ENCODE data around the gene PXMP2. TPM values are rescaled to one million over a fixed set of nuclear protein-coding genes. Genes with fewer than 3 reads are reported as not detected.

The PXMP2 gene
- polyA plus RNA-seq, 1 experiment, result 22.3 TPM

DNA sequence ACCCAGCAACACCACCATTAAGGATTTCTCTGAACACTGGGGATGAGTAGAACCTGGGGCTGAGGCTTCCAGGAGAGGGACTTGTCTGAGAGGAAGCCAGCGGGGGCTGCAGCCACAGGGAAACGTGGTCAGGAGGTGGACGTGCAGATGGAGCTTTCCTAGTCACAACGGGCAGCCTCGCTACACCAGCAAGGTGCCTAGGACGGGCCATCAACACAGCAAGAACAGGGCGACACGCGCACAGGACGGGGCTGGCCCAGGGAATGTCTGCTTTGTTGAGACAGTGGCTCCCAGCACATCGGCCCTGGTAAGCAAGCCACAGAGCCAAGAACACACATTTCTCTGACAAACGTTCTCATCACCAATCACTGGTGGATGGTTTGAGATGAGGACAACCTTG lies 49.0 kb downstream of the PXMP2 start:
- POLR2A ChIA-PET, result no interaction called here

DNA sequence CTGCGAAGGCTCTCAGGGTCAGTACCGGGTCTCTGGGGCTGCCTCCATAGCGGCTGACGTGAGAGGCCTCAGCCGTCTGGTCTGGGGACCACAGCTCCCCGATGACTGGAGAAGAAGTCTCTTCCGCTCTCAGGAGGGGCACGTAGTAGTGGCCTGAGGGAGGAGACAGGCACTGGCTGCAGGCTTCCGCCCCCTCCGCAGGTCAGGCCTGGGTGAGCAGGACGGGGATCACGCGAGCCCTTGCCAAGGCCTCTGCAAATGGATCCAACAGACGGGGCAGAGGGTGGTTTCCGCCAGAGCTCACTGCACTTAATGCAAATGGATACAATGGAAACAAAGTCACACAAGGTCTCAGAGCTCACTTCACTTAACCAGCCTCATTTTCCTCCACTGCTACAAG lies 49.5 kb downstream of the PXMP2 start:
- TF ChIP-seq, protein P1, sequence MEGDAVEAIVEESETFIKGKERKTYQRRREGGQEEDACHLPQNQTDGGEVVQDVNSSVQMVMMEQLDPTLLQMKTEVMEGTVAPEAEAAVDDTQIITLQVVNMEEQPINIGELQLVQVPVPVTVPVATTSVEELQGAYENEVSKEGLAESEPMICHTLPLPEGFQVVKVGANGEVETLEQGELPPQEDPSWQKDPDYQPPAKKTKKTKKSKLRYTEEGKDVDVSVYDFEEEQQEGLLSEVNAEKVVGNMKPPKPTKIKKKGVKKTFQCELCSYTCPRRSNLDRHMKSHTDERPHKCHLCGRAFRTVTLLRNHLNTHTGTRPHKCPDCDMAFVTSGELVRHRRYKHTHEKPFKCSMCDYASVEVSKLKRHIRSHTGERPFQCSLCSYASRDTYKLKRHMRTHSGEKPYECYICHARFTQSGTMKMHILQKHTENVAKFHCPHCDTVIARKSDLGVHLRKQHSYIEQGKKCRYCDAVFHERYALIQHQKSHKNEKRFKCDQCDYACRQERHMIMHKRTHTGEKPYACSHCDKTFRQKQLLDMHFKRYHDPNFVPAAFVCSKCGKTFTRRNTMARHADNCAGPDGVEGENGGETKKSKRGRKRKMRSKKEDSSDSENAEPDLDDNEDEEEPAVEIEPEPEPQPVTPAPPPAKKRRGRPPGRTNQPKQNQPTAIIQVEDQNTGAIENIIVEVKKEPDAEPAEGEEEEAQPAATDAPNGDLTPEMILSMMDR (IDR thresholded peaks at IDR 0.05; ENCODE audit: insufficient read depth, low read depth, low read length), result no peak
- no peak for DNase-seq (ENCODE audit: low read depth)
- CTCF ChIA-PET, result no interaction called here
- POLR2A ChIA-PET, result no interaction called here
- H3K36me3 ChIP-seq (ENCODE audit: control insufficient read depth, insufficient read depth, low read length), result peaks cover 47% of the 10 kb centered on the region
- no peaks in the 10 kb centered on the region for H3K27me3 ChIP-seq (ENCODE audit: control insufficient read depth, insufficient read depth, low read length)
- H3K4me3 ChIP-seq (ENCODE audit: low read depth, low read length), result no peak overlapping the region

More for the DNA sequence above, 49.0 kb downstream of the PXMP2 start:
- peaks cover 48% of the 10 kb centered on the region for H3K36me3 ChIP-seq (ENCODE audit: control insufficient read depth, insufficient read depth, low read length)
- TF ChIP-seq, protein P1 (IDR thresholded peaks at IDR 0.05; ENCODE audit: insufficient read depth, low read depth, low read length), result no peak
- CTCF ChIA-PET, result no interaction called here
- no peak for DNase-seq (ENCODE audit: low read depth)
- no peak overlapping the region for H3K4me3 ChIP-seq (ENCODE audit: low read depth, low read length)
- no peaks in the 10 kb centered on the region for H3K27me3 ChIP-seq (ENCODE audit: control insufficient read depth, insufficient read depth, low read length)

DNA sequence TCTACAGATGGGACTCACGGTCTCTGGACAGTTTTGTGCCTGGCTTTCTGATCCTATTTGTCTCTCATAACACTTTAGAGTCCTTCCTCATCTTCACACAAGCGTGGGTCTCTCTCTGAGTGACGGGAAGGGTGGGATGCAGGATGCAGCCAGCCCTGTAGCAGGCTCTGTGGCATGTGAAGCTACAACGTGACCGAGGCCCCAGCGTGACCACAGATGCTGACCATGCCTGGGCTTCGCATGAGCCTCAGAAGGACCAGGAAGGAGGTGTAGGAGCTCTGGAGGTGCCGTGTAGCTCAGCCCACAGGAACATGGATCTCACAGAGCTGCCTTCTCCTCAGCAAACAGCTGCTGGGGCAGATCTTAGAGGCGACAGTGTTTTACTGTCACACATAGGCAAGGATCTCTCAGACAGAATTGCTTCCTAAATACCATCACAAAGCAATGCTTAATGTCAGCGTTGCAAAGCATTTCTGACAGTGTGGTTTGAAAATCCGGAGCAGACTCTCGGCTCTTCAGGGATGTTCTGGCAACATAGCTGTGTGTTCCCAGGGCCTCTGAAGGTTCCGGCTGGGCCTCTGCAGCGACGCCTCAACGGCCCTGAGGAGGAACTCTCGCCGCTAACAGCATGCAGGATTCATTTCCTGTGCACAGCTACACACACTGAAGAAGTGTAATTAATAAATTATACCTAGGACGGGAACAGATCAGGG lies 52.4 kb downstream of the PXMP2 start:
- no peaks in the 10 kb centered on the region for H3K27me3 ChIP-seq (ENCODE audit: control insufficient read depth, insufficient read depth, low read length)
- no peak for DNase-seq (ENCODE audit: low read depth)
- TF ChIP-seq, protein P1 (IDR thresholded peaks at IDR 0.05; ENCODE audit: insufficient read depth, low read depth, low read length), result no peak
- no peak overlapping the region for H3K4me3 ChIP-seq (ENCODE audit: low read depth, low read length)
- CTCF ChIA-PET, result interaction anchor here (1.0 to 1.9 kb wide), 2 partner anchors 8 to 9 kb away, joined by 3 to 4 read pairs; no protein-coding TSS in a partner anchor
- POLR2A ChIA-PET, result no interaction called here
- H3K36me3 ChIP-seq (ENCODE audit: control insufficient read depth, insufficient read depth, low read length), result peaks cover 46% of the 10 kb centered on the region

DNA sequence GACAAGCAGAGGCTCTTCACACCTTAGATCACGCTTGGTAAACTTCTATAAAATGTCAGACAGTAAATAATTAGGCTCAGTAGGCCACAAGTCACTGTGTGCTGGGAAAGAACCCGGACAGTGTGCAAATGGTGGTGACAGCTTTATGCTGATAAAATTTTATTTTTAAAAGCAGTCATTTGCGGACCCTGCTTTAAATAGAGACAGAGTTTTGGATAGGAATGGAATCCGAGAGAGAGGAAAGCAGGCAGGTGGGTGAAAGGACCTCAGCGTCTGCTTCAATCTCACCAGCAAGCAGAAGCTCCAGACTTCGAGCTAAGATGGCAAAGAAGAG lies 52.9 kb downstream of the PXMP2 start:
- TF ChIP-seq, protein P1 (IDR thresholded peaks at IDR 0.05; ENCODE audit: insufficient read depth, low read depth, low read length), result no peak
- ChIA-PET POLR2A (no interaction called here), CTCF (interaction anchor here (1.0 to 1.9 kb wide), 2 partner anchors 9 kb away, joined by 3 to 4 read pairs; no protein-coding TSS in a partner anchor)
- peaks cover 48% of the 10 kb centered on the region for H3K36me3 ChIP-seq (ENCODE audit: control insufficient read depth, insufficient read depth, low read length)
- H3K4me3 ChIP-seq (ENCODE audit: low read depth, low read length), result no peak overlapping the region
- H3K27me3 ChIP-seq (ENCODE audit: control insufficient read depth, insufficient read depth, low read length), result no peaks in the 10 kb centered on the region
- no peak for DNase-seq (ENCODE audit: low read depth)

DNA sequence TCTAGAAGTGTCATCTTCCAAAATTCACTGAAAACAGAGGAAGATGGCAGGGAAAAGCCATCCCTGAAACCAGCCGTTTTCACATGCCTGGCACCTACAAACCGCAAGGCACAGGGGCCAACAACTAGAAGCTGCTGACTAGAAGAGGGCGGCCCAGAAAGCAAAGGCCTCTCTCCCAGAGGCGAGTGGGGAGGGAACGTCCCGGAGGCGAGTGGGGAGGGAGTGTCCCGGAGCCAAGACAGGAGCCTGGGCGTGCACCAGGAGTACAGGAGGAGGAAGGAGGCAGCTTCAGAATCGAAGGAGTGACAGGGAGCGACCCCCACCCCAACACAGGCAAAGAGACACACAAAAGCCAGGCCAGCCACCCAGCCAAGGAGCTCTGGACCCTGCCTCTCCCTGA lies 53.3 kb downstream of the PXMP2 start:
- ChIA-PET CTCF (interaction anchor here (1.0 to 1.9 kb wide), 2 partner anchors 8 to 9 kb away, joined by 3 to 4 read pairs; no protein-coding TSS in a partner anchor), POLR2A (no interaction called here)
- Histone ChIP-seq H3K36me3 (ENCODE audit: control insufficient read depth, insufficient read depth, low read length) (peaks cover 47% of the 10 kb centered on the region), H3K4me3 (ENCODE audit: low read depth, low read length) (no peak overlapping the region), H3K27me3 (ENCODE audit: control insufficient read depth, insufficient read depth, low read length) (no peaks in the 10 kb centered on the region)
- TF ChIP-seq, protein P1 (IDR thresholded peaks at IDR 0.05; ENCODE audit: insufficient read depth, low read depth, low read length), result no peak
- no peak for DNase-seq (ENCODE audit: low read depth)

Data from BJ (cell line).